ENCODE results near the gene RANBP3.

Gene RANBP3

GRCh38 chr19:5903056-5903623 lies 74.8 kb downstream of the RANBP3 start:
- Histone ChIP-seq H3K79me2 (ENCODE audit: low read length) (peaks cover 59% of the 10 kb centered on the region), H3K27me3 (replicated peaks; ENCODE audit: insufficient read depth, low read length) (no peaks in the 10 kb centered on the region), H3K4me1 (ENCODE audit: low read length) (peaks cover 5% of the 10 kb centered on the region; the same call in 1 of the 2 replicates), H4K20me1 (ENCODE audit: insufficient read depth, low read length) (peaks cover 15% of the 10 kb centered on the region), H3K4me2 (ENCODE audit: low read depth, low read length) (peak overlapping the region; percentile 67), H3K36me3 (replicated peaks; ENCODE audit: insufficient read depth, low read length) (peaks cover 4% of the 10 kb centered on the region; the same call in 1 of the 2 replicates), H3K27ac (ENCODE audit: low read length) (peak overlapping the region; percentile 89), H3F3A (ENCODE audit: insufficient read depth, low read length) (0 out of 2 replicates have a peak, but pooled peaks cover 6% of the 10 kb centered on the region), H2AFZ (ENCODE audit: low read length) (peak overlapping the region; percentile 74), H3K4me3 (ENCODE audit: low read length) (peak overlapping the region; percentile 95), H3K9me3 (replicated peaks; ENCODE audit: insufficient read depth, low read length) (no peaks in the 10 kb centered on the region), H3K9ac (ENCODE audit: low read length) (peak overlapping the region; percentile 98), H3K9me2 (replicated peaks; ENCODE audit: insufficient read depth, low read length) (no peaks in the 10 kb centered on the region)
- peak; percentile 30 for DNase-seq
- no peak for TF ChIP-seq CTCF (IDR thresholded peaks at IDR 0.05; ENCODE audit: low read length)
- no peak for TF ChIP-seq EZH2phosphoT487 (IDR thresholded peaks at IDR 0.05; ENCODE audit: low read length)
- TF ChIP-seq EZH2 (optimal IDR thresholded peaks at IDR 0.05; ENCODE audit: low read depth, low read length) = no peak

GRCh38 chr19:5900976-5901375 lies 77.0 kb downstream of the RANBP3 start:
- Histone ChIP-seq H3K9me2 (replicated peaks; ENCODE audit: insufficient read depth, low read length) (no peaks in the 10 kb centered on the region), H3K9me3 (replicated peaks; ENCODE audit: insufficient read depth, low read length) (no peaks in the 10 kb centered on the region), H4K20me1 (ENCODE audit: insufficient read depth, low read length) (peaks cover 23% of the 10 kb centered on the region), H2AFZ (ENCODE audit: low read length) (no peak overlapping the region), H3K4me1 (ENCODE audit: low read length) (peaks cover 5% of the 10 kb centered on the region; the same call in 1 of the 2 replicates), H3K36me3 (replicated peaks; ENCODE audit: insufficient read depth, low read length) (peaks cover 4% of the 10 kb centered on the region; the same call in 1 of the 2 replicates), H3K9ac (ENCODE audit: low read length) (no peak overlapping the region), H3K4me3 (ENCODE audit: low read length) (no peak overlapping the region), H3K27ac (ENCODE audit: low read length) (no peak overlapping the region), H3F3A (ENCODE audit: insufficient read depth, low read length) (0 out of 2 replicates have a peak, but pooled peaks cover 6% of the 10 kb centered on the region), H3K4me2 (ENCODE audit: low read depth, low read length) (no peak overlapping the region), H3K27me3 (replicated peaks; ENCODE audit: insufficient read depth, low read length) (no peaks in the 10 kb centered on the region), H3K79me2 (ENCODE audit: low read length) (peaks cover 70% of the 10 kb centered on the region)
- TF ChIP-seq EZH2 (optimal IDR thresholded peaks at IDR 0.05; ENCODE audit: low read depth, low read length) (no peak), EZH2phosphoT487 (IDR thresholded peaks at IDR 0.05; ENCODE audit: low read length) (no peak), CTCF (IDR thresholded peaks at IDR 0.05; ENCODE audit: low read length) (no peak)
- no peak for DNase-seq

GRCh38 chr19:5899728-5900526 lies 78.0 kb downstream of the RANBP3 start:
- DNase-seq = no peak
- Histone ChIP-seq H2AFZ (ENCODE audit: low read length) (no peak overlapping the region), H3K9me2 (replicated peaks; ENCODE audit: insufficient read depth, low read length) (no peaks in the 10 kb centered on the region), H3K9me3 (replicated peaks; ENCODE audit: insufficient read depth, low read length) (no peaks in the 10 kb centered on the region), H3K4me2 (ENCODE audit: low read depth, low read length) (no peak overlapping the region), H3K4me1 (ENCODE audit: low read length) (peaks cover 5% of the 10 kb centered on the region; the same call in 1 of the 2 replicates), H3K36me3 (replicated peaks; ENCODE audit: insufficient read depth, low read length) (peaks cover 4% of the 10 kb centered on the region; the same call in 1 of the 2 replicates), H3K27me3 (replicated peaks; ENCODE audit: insufficient read depth, low read length) (no peaks in the 10 kb centered on the region), H3K4me3 (ENCODE audit: low read length) (no peak overlapping the region), H3K9ac (ENCODE audit: low read length) (no peak overlapping the region), H4K20me1 (ENCODE audit: insufficient read depth, low read length) (peaks cover 23% of the 10 kb centered on the region), H3F3A (ENCODE audit: insufficient read depth, low read length) (0 out of 2 replicates have a peak, but pooled peaks cover 6% of the 10 kb centered on the region), H3K27ac (ENCODE audit: low read length) (no peak overlapping the region), H3K79me2 (ENCODE audit: low read length) (peaks cover 64% of the 10 kb centered on the region)
- TF ChIP-seq EZH2 (optimal IDR thresholded peaks at IDR 0.05; ENCODE audit: low read depth, low read length) (no peak), EZH2phosphoT487 (IDR thresholded peaks at IDR 0.05; ENCODE audit: low read length) (no peak), CTCF (IDR thresholded peaks at IDR 0.05; ENCODE audit: low read length) (no peak)

Measured in MM.1S (cell line).